OCI-LY3 (cell line): ENCODE measurements around the gene MYO1G.

ENCODE experiments used
- CTCF ChIP-seq: fragments of 200-600, 300-600 bp; sonication (generic); IDR thresholded peaks from 2 replicates; pipeline ENCODE4 v1.5.1; 2014; ENCODE audit warnings: antibody characterized with exemption, low read length, low read depth
- EZH2phosphoT487 ChIP-seq: fragments of 200-600 bp; shearing (Covaris generic); IDR thresholded peaks from 2 replicates; pipeline ENCODE4 v1.6.1; 2018; ENCODE audit warnings: antibody characterized with exemption, mixed run types, low read depth

DNA sequence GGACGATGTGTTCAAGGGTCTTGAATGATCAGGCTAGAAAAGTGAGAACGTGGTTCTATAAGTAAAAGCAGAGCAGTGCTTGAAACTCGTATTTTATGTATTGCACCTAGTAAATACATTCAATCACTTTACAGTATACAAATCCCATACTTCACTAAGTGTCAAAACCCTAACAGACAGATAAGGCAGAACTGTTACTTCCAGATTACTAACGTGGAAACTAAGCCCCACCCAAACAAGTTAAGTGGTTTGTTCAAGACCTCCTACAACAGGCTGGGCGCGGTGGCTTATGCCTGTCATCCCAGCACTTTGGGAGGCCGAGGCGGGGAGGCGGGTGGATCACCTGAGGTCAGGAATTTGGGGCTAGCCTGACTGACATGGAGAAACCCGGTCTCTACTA is 9.2 kb upstream of the MYO1G start:
- TF ChIP-seq CTCF, result no peak
- TF ChIP-seq EZH2phosphoT487, result no peak
